EH (cell line): ENCODE results near the gene PDE6B.
"Not testable (repeated sequence)": the region's sequence is repeated elsewhere in the genome, so short reads cannot be mapped to it uniquely, and the experiment has no call there.

Source experiments
- DNase-seq: peaks from one replicate; pipeline ENCODE4 v3.0.0-alpha.2; 2015; ENCODE audit warnings: low read depth

The PDE6B gene

DNA sequence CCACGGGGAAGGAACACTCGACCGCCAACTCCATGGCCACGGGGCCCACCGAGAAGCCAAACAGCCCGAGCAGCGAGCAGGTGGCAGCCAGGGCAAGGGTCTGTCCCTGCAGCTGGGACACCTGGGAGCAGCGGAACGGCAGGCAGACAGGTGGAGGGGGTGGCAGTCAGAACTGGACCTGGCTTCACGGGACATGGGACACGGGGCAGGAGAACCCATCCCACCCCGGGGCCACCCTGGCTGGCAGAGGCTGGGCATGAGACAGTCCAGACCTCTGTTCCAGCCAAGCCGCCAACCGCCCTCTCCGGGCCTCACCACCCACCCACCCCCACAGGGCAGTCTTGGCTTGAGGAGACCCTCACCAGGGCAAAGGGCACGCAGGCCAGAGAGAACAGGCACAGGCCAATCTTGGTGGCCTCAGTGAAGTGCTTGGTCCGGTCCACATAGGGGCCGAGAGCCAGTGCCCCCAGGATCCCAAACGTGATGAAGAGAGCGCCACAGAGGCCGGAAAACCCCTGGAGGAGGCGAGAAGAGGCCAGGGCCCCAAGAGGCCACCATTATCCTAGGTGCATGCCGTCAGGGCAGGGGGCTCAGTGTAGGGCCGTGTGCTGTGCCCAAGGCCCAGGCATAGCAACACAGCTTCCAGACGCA is 58.0 kb downstream of the PDE6B start:
- no peak for DNase-seq

DNA sequence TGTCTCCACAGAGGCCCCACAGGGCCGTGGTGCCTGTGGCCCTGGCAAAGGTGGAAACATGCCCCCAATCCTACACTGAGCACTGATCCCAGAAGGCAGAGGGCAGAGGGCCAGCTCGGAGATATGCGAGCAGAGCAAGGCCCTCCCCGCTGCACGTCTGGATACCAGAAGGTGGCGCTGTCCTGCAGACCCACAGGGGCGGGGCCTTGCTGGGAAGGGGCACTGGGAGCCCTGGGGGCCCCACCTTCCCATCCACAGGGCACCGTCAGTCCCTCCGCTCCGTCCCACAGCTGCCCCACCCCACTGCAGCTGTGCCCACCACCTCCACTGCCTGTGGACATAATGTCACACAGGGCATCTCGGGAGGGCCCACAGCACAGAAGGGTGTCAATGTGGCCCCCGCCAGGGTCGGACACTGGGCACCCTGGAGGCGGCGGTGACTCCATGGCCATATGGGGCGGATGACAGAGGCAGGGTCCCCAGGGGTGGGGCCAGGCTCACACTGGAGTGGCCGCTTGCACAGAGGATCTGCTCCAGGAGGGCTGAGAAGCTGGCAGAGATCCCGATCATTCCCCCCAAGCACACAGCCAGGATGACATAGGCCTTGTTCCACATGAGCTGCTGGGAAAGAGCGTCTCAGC is 58.7 kb downstream of the PDE6B start:
- DNase-seq: peak; percentile 62

DNA sequence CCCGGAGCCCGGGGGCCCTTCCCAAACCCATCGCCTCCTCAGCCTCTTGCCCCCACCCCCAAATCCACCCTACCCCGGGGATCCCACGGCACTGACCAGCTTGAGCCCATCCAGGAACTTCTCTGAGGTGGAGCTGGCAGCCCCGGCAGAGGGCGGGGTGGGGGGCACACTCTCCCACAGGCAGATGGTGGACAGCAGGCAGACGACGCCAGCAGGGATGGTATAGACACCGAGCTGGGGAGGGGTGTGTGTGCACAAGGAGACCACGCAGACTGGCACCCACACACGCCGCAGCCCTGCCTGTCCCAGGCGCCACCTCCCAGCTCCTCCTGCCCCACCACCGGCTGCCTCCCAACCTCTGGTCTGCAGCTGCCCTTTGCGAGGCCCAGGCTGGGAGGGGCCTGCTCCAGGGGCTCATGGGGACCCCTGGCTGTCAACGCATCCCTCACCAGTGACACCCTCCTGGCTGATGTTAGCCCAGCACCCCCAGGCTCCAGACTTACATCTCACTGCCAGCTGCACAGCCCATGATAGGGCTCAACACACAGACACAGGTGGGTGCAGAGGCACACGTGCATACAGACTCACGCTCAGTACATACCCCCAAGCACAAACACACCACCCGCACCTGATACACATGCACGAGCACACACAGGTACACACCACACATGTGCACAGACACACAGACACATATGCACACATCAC is 59.4 kb downstream of the PDE6B start:
- no peak for DNase-seq

DNA sequence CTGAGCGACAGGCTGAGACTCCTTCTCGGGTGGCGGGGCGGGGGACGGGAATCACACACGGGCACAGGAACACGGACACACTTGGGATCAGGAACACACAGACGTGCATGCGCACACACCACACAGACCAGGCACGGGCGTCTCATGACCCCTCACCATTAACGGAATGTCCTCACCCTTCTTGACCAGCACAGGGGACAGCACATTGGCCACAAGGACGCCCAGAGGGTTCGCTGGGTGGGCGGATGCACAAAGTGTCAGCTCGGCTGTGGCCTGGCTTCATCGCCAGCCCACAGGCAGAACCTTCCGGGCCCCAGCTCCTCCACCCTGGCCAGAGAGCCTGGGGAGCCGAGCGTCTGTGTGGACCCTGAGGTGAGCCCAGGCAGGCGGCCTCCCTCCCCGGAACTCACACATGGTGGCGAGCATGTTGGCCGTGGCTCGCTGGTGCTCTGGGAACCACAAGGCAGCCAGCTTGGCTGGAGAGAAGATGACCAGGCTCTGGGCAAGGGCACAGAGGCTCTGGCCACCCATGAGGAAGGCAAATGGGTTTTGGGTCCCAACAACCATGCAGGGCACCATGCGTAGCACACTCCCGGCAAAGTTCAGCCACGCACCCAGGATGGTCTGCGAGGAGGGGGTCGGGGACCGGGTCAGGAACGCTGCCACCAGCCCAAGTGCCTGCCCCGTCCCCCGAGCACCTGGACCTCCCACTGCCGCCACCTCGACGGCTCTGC is 60.5 kb downstream of the PDE6B start:
- DNase-seq: no peak

DNA sequence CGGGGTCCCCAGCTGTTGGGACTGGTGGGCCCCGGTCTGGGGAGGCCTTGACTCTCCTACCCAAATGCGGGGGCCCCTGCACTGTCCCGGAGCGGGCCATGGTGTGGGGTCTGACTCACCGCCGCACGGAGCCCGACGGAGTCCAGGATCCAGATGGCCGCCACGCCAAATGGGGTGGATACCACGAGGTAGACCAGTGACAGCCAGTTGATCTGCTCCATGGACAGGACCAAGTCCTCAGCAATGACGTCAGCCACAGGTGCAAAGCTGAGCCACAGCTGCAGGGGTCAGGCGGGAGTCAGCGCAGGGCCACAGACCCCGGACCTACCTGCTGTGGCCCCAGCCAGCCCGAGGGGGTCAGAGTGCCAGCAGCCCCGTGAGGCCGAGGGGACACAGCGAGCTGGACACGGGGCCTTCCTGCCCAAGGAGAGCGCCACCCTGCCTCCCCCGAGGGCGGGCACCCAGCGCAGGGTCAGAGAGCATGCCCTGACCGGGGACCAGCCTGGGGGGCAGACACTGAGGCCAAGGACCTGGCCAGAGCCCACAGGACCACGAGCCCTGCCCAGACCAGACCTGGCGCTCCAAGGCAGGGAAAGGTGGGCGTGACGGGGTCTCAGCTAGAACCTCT is 61.2 kb downstream of the PDE6B start:
- no peak for DNase-seq

DNA sequence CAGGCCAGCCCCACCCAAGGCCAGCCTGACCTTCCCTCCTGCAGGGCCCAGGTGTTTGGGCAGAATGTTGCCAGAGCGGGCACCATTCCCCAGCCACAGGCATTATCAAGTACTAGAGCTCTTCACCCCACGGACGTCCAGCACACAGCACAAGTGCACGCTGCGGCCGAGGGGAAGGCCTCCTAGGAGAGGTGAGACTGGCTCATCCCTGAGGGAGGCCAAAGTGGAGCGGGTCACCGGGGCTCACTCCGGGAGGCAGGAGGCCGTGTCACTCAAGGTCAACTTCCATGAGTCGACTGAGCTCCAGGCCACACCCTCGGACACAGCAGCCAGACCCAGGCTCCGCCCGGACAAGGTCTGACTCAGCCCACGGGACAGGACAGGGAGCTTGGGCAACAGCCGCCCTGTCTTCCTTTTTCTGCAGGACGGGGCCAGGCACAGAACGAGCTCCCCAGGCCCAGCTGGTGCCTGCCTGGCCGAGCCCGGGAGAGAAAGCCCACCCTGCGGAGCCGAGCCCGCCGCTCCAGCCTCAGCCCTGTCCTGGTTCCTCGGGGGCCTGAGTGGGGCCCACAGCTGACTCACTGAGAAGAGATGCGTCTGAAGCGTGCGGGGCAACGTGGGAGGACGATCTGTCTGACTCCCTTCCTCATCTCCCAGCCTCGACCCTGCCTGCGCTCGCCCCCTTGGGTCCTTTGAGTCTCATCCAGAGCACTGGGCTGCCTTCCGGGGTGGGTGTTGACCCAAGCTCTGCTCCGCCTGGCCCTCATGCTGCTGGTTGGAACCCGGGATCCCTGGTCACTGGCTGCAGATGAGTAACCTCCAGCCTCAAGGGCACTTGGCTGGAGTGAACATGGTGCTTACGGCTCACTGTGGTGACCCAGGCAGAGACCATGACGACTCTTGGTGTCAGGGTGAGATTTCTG is 61.9 kb downstream of the PDE6B start:
- DNase-seq: peak; percentile 87

DNA sequence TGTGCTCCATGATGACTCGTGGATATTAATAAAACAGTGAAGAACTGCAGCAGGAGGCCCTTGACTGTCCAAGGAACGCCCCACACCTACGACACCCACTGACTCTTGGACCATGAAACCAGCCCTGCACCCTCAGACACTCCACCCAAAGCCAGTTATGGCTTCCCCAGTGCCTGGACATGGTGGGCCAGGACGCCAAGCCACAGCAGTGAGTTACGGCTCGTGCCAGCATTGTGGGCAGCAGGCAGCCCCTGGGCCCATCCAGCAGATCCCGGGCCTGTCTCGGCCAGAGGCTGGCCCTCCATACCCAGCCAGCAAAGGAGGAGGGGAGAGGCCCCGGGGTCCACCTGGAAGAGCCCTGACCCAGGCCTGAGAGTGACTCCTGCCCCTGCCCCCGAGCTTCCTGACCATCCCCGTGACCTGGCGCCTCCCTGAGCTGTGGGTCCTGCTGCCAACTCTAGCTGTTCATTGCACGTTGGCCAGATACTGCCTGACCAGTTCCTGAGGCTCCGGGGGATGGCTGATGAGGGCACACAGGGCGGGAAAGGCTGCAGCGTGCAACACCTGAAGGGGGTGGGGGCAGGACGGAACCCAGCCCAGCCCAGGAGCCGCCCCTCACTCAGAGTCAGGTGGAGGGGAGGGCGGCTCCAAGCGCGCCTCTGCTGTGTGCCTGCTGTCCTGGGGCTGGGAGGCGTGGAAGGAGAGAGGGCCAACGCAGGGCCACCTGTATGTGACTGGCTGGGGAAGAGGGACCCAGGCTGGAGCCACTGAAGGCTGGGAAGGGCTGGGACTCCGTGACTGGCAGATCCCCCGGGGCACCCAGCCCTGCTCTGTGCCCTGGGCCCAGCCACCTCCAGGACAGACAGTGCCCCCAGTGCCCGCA is 62.8 kb downstream of the PDE6B start:
- DNase-seq: no peak

DNA sequence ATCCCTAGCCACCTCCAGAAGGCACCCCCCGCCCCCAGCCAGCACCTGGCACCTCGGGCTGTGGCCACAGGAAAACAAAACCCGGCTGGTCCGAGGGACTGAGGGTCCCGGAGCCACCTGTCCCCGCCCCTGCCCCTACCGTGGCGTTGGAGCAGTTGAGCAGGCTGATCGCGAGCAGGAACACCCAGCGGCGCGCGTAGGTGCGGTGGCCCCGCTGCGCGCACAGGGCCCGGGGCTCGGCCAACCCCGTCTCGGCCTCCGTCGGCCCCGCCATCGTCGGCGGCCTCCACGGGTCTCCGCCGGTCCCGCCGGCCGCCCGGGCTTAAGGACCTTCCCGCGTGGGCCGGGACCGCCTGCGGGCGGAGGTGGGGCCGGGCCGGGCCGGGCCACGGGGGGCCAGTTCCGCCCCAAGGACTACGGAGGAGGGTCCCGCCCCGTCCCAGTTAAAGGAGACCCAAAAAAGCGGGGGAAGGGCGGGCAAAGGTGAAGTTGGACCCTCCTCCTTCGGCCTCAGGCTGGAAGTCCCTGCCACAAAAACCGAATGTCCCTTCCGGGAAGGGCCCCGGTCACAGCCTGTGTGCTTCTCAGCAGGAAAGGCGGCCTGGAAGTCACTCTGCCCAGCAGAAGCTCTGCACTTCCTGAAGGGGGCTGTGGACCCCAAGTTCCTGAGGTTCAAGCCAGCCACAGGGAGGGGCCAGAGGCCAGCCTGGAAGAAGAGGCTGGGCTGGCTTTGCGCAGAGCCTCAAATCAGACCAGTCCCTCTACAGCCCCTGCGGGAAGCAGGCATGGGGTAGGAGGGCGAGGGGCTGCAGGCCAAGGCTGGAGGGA is 63.7 kb downstream of the PDE6B start, which contains the start of gene SLC49A3:
SLC49A3 (minus strand) TSS at position 298 of the 828 bp plus-strand sequence; CDS start at position 274, 24 bp downstream.
- DNase-seq: no peak

DNA sequence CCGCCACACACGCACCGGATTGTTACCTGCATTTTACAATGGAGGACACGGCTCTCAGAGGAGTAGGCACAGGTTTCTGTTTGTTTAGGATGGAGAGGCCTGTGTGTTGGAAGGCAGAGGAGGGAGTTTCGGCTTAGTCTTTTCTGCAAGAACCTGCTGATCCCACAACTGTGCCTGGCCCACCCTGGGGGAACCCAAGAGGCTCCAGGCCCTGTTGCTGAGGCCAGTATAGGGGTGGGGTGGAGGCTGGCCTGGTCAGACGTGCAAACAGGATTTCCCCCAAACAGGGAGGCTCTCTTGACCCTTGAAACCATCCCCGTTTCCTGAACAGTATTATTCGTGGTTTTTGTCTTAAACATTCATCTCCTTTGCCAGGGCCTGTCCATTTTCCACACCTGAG is 64.3 kb downstream of the PDE6B start:
- no peak for DNase-seq

DNA sequence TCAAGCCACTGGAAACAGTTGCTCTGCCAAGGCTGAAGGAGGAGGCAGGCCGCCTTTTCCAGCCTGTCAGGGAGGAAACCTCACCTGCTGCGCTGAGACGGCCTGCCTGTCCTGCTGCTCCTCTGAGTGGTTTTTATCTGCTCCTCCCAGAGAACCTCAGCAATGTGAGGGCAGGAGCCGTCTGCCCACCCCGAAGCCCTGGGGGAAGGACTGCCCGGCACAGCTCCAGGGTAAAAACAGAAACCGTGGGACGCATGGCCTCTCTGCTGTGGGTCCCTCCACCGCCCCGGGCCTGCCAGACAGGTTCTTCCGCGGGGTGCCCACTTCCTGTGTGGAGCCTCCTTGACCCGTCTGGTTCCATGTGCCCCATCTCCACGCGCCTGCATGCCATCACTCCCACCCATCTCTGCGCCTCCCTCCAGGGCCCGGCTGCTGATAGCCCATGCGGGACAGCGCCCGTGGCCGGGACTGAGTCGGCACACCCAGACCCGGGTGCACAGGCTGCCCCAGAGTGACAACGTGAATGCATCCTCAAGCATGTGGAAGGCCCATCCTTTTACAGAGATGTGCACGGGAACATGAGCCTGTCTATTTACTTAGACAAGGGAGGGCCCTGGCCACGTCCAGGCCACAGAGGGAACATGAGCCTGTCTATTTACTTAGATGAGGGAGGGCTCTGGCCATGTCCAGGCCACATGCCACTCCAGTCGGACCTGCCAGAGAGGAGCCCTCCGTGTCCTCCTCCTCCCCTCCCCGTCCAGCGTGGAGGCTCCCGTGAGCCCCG is 67.6 kb downstream of the PDE6B start:
- no peak for DNase-seq

DNA sequence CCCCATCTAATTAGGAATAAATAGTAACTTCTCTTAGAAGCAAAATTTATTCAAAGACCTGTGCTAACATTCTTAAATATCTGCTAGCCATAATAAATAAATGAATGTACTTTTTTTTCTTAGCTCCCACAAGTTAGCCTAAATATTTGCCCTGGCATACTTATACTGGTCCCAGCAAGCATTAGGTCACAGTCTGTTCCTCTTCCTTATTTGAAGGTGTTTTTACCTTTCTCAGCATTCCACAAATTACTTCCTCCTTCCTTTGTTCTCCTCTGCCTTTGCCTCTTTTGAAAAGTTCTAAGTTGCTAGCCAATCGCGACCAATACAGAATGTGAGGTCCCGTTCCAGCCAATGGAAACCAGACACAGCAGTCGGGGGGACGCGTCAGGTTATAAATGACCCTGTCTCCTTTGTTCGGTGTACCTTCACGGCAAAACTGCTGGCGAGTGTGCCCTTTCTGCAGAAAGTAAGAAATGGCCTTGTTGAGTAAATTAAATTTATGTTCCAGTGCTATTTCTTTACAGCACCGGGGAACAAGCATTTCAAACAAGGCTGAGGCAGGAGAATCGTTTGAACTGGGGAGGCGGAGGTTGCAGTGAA is 69.1 kb downstream of the PDE6B start:
- not testable (repeated sequence) for DNase-seq

DNA sequence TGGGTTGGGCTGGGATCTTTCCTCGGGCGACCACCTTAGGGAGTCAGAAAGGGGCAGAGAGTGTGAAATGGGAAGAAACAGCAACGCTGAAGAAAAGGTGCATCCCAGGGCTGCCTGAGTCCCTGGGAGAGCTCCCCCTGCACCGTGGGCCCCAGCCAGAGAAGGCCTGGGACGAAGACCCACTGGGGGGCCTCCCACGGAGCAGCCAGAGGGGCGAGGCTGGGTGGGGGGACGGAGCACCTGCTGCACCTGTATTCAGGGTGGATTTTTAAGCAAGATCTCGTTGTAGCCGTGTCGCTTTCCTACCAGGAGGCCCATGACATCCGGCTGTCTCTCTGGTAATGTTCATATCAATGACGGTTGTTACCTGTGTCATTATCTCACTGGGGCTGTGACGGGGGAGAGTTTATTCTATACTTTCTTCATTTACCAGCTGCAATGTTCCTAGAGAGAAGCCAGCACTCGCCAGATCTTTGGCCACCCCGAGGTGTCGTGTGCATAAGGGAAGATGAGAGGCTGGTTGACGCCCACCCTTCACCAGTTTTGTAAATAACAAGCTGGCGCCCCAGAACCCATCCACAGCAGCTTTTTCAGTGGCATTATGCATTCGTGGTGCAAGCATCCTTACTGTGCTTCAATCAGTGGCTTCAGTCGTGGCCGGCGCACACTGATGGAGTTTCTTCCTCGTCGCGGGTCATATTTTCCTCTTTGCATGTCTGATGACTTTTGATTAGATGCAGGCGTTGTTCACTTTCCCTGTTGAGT is 74.6 kb downstream of the PDE6B start:
- DNase-seq: no peak

DNA sequence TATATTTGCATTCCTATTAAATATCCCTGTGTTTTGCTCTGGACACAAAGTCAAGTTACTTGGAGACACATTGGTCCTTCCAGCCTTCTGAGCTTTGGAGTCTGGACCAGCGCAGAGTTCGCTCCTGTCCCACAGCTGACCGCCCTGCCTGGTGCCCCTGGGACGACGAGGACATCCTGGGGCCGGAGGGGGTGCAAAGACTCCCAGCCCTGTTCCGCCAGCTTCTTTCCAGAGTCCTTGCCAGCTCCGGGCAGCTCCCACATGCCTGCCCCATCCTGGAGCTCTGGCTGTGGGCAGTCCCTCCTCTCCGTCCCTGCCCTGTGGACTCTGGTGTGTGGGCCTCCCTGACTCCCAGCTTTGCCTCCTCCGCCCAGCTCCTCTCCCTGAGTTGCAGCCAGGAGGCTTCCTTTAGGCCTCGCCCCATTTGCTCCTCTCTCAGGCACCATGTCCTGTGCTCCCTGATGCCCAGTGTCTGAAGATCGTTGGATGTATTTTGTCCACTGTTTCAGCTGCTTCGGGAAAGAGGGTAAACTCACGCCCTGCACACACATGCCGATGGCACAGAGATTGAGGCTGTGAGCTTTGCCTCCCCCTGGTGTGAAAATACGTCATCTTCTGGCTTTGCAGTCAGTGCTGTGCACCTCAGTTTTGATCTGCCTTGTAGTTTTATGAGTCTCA is 75.4 kb downstream of the PDE6B start:
- DNase-seq: no peak

DNA sequence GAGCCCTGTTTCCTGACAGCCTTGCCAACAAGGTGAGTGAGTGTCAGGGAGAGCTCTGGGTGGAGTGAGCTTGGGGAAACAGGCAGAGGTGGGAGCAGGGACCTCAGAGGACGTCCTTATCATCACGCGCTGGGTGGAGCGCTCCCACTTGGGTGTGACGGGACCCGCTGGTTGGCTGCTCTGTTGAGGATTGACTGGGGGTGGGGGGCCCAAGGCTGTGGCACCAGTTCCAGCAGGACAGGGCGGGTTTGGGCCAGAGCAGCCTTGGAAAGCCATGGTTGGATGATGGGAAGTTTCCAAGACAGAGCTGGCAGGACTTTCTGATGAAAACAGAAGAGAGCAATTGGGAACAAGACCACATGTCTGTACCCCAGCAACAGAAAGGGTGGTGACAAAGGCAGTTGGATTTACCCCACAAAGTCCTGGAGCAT is 77.3 kb downstream of the PDE6B start:
- DNase-seq: no peak

DNA sequence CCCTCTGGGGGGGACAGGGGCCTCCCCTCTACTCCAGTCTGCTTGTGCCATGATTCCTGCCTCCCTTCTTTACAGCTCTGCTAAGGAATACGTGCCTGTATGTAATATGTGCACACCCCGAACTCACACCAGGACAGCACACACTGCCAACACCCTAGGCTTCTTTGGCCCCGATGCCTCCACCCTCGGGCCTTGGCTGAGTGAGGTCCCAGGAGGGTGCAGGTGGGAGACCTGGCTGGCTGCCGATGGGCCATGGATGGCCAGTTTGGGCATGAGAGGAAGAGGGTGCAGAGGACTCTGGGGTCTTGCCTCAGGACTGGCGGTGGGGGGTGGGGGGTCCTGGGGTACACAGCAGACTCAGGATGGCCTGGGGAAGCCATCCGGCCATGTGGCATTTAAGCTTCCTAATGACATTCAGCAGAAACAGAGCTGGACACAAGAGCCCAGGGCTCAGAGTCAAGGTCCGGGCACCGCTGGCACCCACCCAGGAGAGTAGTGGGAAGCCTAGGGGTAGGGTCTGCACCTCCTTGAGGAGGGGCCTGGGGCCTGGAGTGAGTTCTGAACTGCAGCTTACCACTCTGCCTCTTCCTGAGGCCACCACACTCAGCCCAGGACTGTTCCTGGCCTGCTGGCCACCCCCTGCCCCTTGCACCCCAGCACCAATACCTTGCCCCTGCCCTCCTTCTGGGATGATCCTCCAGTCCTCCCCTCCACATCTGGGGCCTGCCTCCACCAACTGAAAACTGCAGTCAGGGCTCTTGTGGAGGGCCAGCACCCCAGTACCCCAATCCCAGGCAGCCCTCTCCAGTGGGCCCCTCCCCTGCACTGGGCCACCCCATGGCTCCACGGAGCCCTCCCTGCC is 78.2 kb downstream of the PDE6B start:
- no peak for DNase-seq
